K562 (cell line): ENCODE data around the gene RABGAP1. TPM values are rescaled to one million over a fixed set of nuclear protein-coding genes. Genes with fewer than 3 reads are reported as not detected.

Experiments used
- ATAC-seq: fragments of 200-7000 bp; cut with Tn5 transposase; 3 replicates; pipeline ENCODE4 v1.9.1; 2020; ENCODE audit warnings: moderate library complexity
- BruUV-seq: library from RNA; stranded (reverse); fragments of 400-500 nt; replicated peaks from 2 replicates; lab custom pipeline; 2021; lab: Mats Ljungman, UMichigan
- CTCF ChIA-PET: fragments of 300-600 bp; formaldehyde crosslinking; extraction: SDS; loops from one replicate; lab custom pipeline; 2021; ENCODE audit warnings: low intra/inter-chr PET ratio; lab: Yijun Ruan, JAX
- POLR2A ChIA-PET: fragments of 300-600, 350-650 bp; sonication (Branson Sonifier 250); formaldehyde crosslinking; extraction: SDS; loops from one replicate; lab custom pipeline; 2021; ENCODE audit warnings: antibody characterized with exemption, inconsistent platforms; lab: Yijun Ruan, JAX
- DNase-seq, 4 experiments: peaks; one replicate each; pipeline versions ENCODE4 v3.0.0 to v3.0.0-alpha.2; 2011 to 2018; ENCODE audit warnings: low spot score in 3 of 4, mixed read lengths in 3 of 4; ENCODE audit errors: extremely low read depth in 1 of 4
- FAIRE-seq: peaks from 2 replicates; lab custom pipeline; 2011; peaks lifted over from hg19 to GRCh38; lab: Jason Lieb, UNC
- H2AFZ ChIP-seq: 2 replicates; pipeline ENCODE4 v1.6.0; 2011; ENCODE audit warnings: low read depth, low read length, control low read depth, inconsistent platforms
- H3K27ac ChIP-seq: fragments of 200-600 bp; 3 replicates; pipeline ENCODE4 v1.8.0; 2011; ENCODE audit warnings: low read depth, mild to moderate bottlenecking, control low read depth, inconsistent platforms, low read length, moderate library complexity, mixed read lengths; ENCODE audit errors: extremely low read depth
- H3K27me3 ChIP-seq, 2 experiments: fragments of 300-600 bp in 1 of 2; 2 replicates in 1 of 2; 3 replicates in 1 of 2; pipeline versions ENCODE4 v1.6.0 to v1.8.0; 2011; ENCODE audit warnings: inconsistent platforms in 2 of 2, low read length in 2 of 2, mild to moderate bottlenecking in 1 of 2, mixed read lengths in 1 of 2, moderate library complexity in 1 of 2; ENCODE audit not compliant: control insufficient read depth in 2 of 2, insufficient read depth in 2 of 2
- H3K36me3 ChIP-seq: fragments of 300-600 bp; 3 replicates; pipeline ENCODE4 v1.8.0; 2011; ENCODE audit warnings: mild to moderate bottlenecking, low read length, inconsistent platforms; ENCODE audit not compliant: control insufficient read depth, insufficient read depth
- H3K4me1 ChIP-seq, 2 experiments: fragments of 200-600 bp in 1 of 2; replicated peaks in 1 of 2; 2 replicates in 1 of 2; 3 replicates in 1 of 2; pipeline versions ENCODE4 v1.5.1 to v1.8.0; 2011; ENCODE audit warnings: inconsistent platforms in 2 of 2, low read length in 2 of 2, mild to moderate bottlenecking in 1 of 2, mixed read lengths in 1 of 2, moderate library complexity in 1 of 2; ENCODE audit not compliant: control insufficient read depth in 2 of 2, insufficient read depth in 2 of 2
- H3K4me2 ChIP-seq: 2 replicates; pipeline ENCODE4 v1.6.1; 2011; ENCODE audit warnings: low read length, control low read depth, inconsistent platforms, mixed read lengths; ENCODE audit not compliant: insufficient read depth
- H3K4me3 ChIP-seq: fragments of 200-600 bp; sonication (generic), shearing (Covaris generic); 2 replicates; pipeline ENCODE4 v1.5.1; 2016; ENCODE audit warnings: control low read depth, inconsistent platforms
- H3K79me2 ChIP-seq: fragments of 200-600 bp; 3 replicates; pipeline ENCODE4 v1.8.0; 2011; ENCODE audit warnings: low read length, inconsistent platforms; ENCODE audit not compliant: control insufficient read depth, insufficient read depth
- H3K9ac ChIP-seq, 2 experiments: 2 replicates each; pipeline versions ENCODE4 v1.6.0 to v1.6.1; 2011; ENCODE audit warnings: low read depth in 2 of 2, low read length in 2 of 2, control low read depth in 1 of 2, inconsistent platforms in 1 of 2, mild to moderate bottlenecking in 1 of 2, mixed read lengths in 1 of 2; ENCODE audit not compliant: insufficient read depth in 1 of 2
- H3K9me1 ChIP-seq: one replicate; pipeline ENCODE4 v1.6.0; 2011; ENCODE audit warnings: inconsistent platforms, mild to moderate bottlenecking, low read length, moderate library complexity; ENCODE audit not compliant: control insufficient read depth, insufficient read depth
- H3K9me3 ChIP-seq: replicated peaks from 2 replicates; pipeline ENCODE4 v1.5.1; 2011; ENCODE audit warnings: low read depth, low read length, inconsistent platforms; ENCODE audit not compliant: control insufficient read depth, insufficient read depth
- H4K20me1 ChIP-seq: replicated peaks from 2 replicates; pipeline ENCODE4 v1.6.1; 2011; ENCODE audit warnings: low read length, inconsistent platforms, mixed read lengths; ENCODE audit not compliant: control insufficient read depth, insufficient read depth
- ARID1B ChIP-seq: fragments of 450-650 bp; IDR thresholded peaks from 2 replicates; pipeline ENCODE4 v1.6.1; 2016; ENCODE audit warnings: antibody characterized with exemption, mild to moderate bottlenecking, inconsistent platforms
- CBX8 ChIP-seq: fragments of 200-600 bp; sonication (generic); IDR thresholded peaks from 2 replicates; pipeline ENCODE4 v1.6.1; 2012; ENCODE audit warnings: borderline replicate concordance, mixed run types, low read depth, mild to moderate bottlenecking, moderate library complexity, mixed read lengths, low read length, control low read depth, inconsistent platforms; ENCODE audit not compliant: poor library complexity, severe bottlenecking; ENCODE audit errors: extremely low read depth
- EHMT2 ChIP-seq: fragments of 450-650 bp; IDR thresholded peaks from 2 replicates; pipeline ENCODE4 v1.6.1; 2018; ENCODE audit warnings: antibody characterized with exemption
- KDM5B ChIP-seq: fragments of 200-600 bp; sonication (generic); IDR thresholded peaks from 2 replicates; pipeline ENCODE4 v1.6.1; 2012; ENCODE audit warnings: low read depth, mild to moderate bottlenecking, moderate library complexity, low read length, control low read depth, inconsistent platforms; ENCODE audit not compliant: insufficient replicate concordance
- NFIX ChIP-seq: fragments of 250-450 bp; sonication (Bioruptor Pico); IDR thresholded peaks from 2 replicates; pipeline ENCODE4 v1.4.0; 2020; ENCODE audit warnings: low read depth, mild to moderate bottlenecking, moderate library complexity
- POLR2H ChIP-seq: IDR thresholded peaks from 2 replicates; pipeline ENCODE4 v1.6.1; 2016; ENCODE audit warnings: missing genetic modification characterization, low read depth, mild to moderate bottlenecking, control low read depth, missing compliant biosample characterization, moderate library complexity
- RFX7 ChIP-seq: fragments of 250-450 bp; sonication (Bioruptor Pico); IDR thresholded peaks from 2 replicates; pipeline ENCODE4 v1.5.1; 2021; ENCODE audit warnings: mild to moderate bottlenecking
- SETDB1 ChIP-seq: IDR thresholded peaks from one replicate; pipeline ENCODE4 v1.6.1; 2012; ENCODE audit warnings: low read length, control low read depth, inconsistent platforms
- SMARCA4 ChIP-seq: fragments of 450-650 bp; IDR thresholded peaks from 2 replicates; pipeline ENCODE4 v1.6.1; 2016
- THAP12 ChIP-seq: fragments of 250-450 bp; sonication (Bioruptor Pico); IDR thresholded peaks from 2 replicates; pipeline ENCODE4 v1.9.0; 2021; ENCODE audit warnings: mild to moderate bottlenecking, inconsistent platforms
- THRAP3 ChIP-seq: fragments of 450-650 bp; IDR thresholded peaks from 2 replicates; pipeline ENCODE4 v1.6.1; 2016; ENCODE audit warnings: mild to moderate bottlenecking, inconsistent platforms, borderline replicate concordance
- ZNF444 ChIP-seq: fragments of 250-450 bp; sonication (Bioruptor Pico); IDR thresholded peaks from 2 replicates; pipeline ENCODE4 v1.4.0; 2020; ENCODE audit warnings: mild to moderate bottlenecking, moderate library complexity
- ZNF551 ChIP-seq: fragments of 250-450 bp; sonication (Bioruptor Pico); IDR thresholded peaks from 2 replicates; pipeline ENCODE4 v1.5.0; 2021; ENCODE audit warnings: mild to moderate bottlenecking, moderate library complexity
- WGBS: fragments of 100-300 bp; shearing (Covaris generic); methylation state at CpG from one replicate; pipeline ENCODE4 v1.1.6; 2016; ENCODE audit warnings: low coverage, mixed read lengths; ENCODE audit not compliant: insufficient coverage; ENCODE audit errors: missing lambda C conversion rate; 5-methylcytosine and 5-hydroxymethylcytosine counted together
- in situ Hi-C: fragments of 300-500 bp; cut with MboI; formaldehyde crosslinking; loops from 4 replicates; pipeline ENCODE4 v1.15.0; 2018; ENCODE audit warnings: inconsistent platforms, mixed read lengths
- intact Hi-C: fragments of 100-400 bp; cut with micrococcal nuclease; formaldehyde crosslinking; loops from 2 replicates; pipeline ENCODE4 v1.14.2; 2022
- polyA plus RNA-seq, 8 experiments: library from polyadenylated mRNA; depleted of rRNA in 4 of 8; stranded (reverse) in 5 of 8; unstranded in 3 of 8; fragments of >200 nt; fragmentation: Nextera tagmentation in 2 of 8; fragmentation: Illumina TruSeq in 1 of 8; extraction: Ambion mirVana in 2 of 8; extraction: Trizol in 1 of 8; gene quantifications; 2 replicates each; pipeline versions ENCODE4 v1.2.1 to v1.2.3, GENCODE V29; 2011 to 2014; ENCODE audit warnings: inconsistent platforms in 1 of 8, missing spikeins in 1 of 8
- total RNA-seq, 7 experiments: library from RNA; depleted of rRNA in 6 of 7; stranded (reverse); fragments of >200 nt in 6 of 7; fragmentation: Illumina TruSeq in 2 of 7; extraction: Trizol in 2 of 7; gene quantifications; 2 replicates each; pipeline versions ENCODE4 v1.2.1 to v1.2.3, GENCODE V29; 2011 to 2021; ENCODE audit warnings: low replicate concordance in 1 of 7

The RABGAP1 gene
- total and polyA plus RNA-seq, 9 of the 15 experiments (the other 6 are each of a cell fraction or from before 2014, with no cell fraction given), result 1.5 to 22.7 (median 13.1) TPM

DNA sequence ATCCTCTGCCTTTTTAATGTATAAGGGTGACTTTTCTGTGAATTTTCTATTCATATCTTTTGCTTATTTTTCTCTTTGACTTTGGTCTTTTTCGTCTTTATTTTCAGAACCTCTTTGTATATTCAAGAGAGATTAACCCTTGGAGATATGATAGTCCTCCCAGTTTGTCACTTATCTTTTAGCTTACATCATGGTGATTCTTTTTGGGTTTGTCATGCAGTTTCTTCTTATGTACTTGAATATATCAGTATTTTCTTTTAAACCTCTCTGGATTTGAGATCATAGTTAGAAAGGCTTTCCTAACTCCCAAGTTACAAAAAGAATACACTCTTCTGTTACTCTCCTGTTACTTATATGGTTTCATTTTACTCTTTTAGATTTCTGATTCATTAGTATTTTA is 65.1 kb downstream of the RABGAP1 start:
- H3K9me1 ChIP-seq, result no peaks in the 10 kb centered on the region
- H4K20me1 ChIP-seq, result no peaks in the 10 kb centered on the region
- no peak overlapping the region for H3K9ac ChIP-seq
- no peak overlapping the region for H3K4me2 ChIP-seq
- intact Hi-C loops, result no loop called here
- peaks cover 14% of the 10 kb centered on the region; the same call in 1 of the 3 replicates for H3K36me3 ChIP-seq
- WGBS, result 10% methylated on average over 1 of the region's 1 CpG
- H3K27me3 ChIP-seq, result no peaks in the 10 kb centered on the region
- H3K4me1 ChIP-seq, result peaks cover 7 to 17% of the 10 kb centered on the region in 2 experiments; a peak in 4 of 5 replicates
- DNase-seq (no peak), ATAC-seq (no peak), FAIRE-seq (no peak)
- H3K27ac ChIP-seq, result no peak overlapping the region; the same call in 2 of the 3 replicates
- ChIA-PET POLR2A (no interaction called here), CTCF (no interaction called here)
- TF ChIP-seq SMARCA4 (0 out of 2 replicates have a peak, but pooled peaks have one; percentile 20), ARID1B (0 out of 2 replicates have a peak, but pooled peaks have one; percentile 22), EHMT2 (no peak)
- H3K9me3 ChIP-seq, result no peaks in the 10 kb centered on the region
- in situ Hi-C loops, result no loop called here
- no peaks in the 10 kb centered on the region for H3K79me2 ChIP-seq
- H2AFZ ChIP-seq, result no peak overlapping the region
- no TSS peak for BruUV-seq
- no peak overlapping the region for H3K4me3 ChIP-seq

GRCh38 chr9:123007269-123007668 is 66.4 kb downstream of the RABGAP1 start:
- Histone ChIP-seq H3K27me3 (no peaks in the 10 kb centered on the region), H3K9me1 (no peaks in the 10 kb centered on the region), H3K9ac (no peak overlapping the region), H3K9me3 (no peaks in the 10 kb centered on the region), H3K36me3 (peaks cover 15% of the 10 kb centered on the region; the same call in 1 of the 3 replicates), H3K79me2 (no peaks in the 10 kb centered on the region), H2AFZ (no peak overlapping the region), H3K4me3 (no peak overlapping the region), H3K27ac (no peak overlapping the region), H3K4me2 (no peak overlapping the region), H4K20me1 (no peaks in the 10 kb centered on the region), H3K4me1 (peaks cover 7 to 17% of the 10 kb centered on the region in 2 experiments; a peak in 4 of 5 replicates)
- POLR2A ChIA-PET, result interaction anchor here (0.7 kb wide), 1 partner anchor 9 kb away, joined by 3 read pairs; no protein-coding TSS in a partner anchor
- no peak for FAIRE-seq
- CTCF ChIA-PET, result interaction anchor here (0.6 kb wide), 1 partner anchor 18 kb away, joined by 3 read pairs; no protein-coding TSS in a partner anchor
- intact Hi-C loops (no loop called here), in situ Hi-C loops (no loop called here)
- no peak for ATAC-seq
- 69% methylated on average over 4 of the region's 5 CpGs for WGBS
- DNase-seq, result no peak
- BruUV-seq, result no TSS peak
- TF ChIP-seq THAP12, result no peak
- TF ChIP-seq KDM5B, result no peak
- no peak for TF ChIP-seq ZNF444 (CRISPR knock-in tag)
- TF ChIP-seq THRAP3, result no peak
- TF ChIP-seq POLR2H (tag), result no peak
- no peak for TF ChIP-seq NFIX (CRISPR knock-in tag)
- no peak for TF ChIP-seq RFX7 (CRISPR knock-in tag)
- TF ChIP-seq CBX8, result no peak
- no peak for TF ChIP-seq SETDB1
- no peak for TF ChIP-seq ZNF551
- no peak for TF ChIP-seq SMARCA4
